Measurements from ENCODE around the gene ZRANB3. TPM values are rescaled to one million over a fixed set of nuclear protein-coding genes. Genes with fewer than 3 reads are reported as not detected.
"Not testable (repeated sequence)": the region's sequence is repeated elsewhere in the genome, so short reads cannot be mapped to it uniquely, and the experiment has no call there.

ZRANB3 gene
- total RNA-seq, 2 donors from 2014 or later: 8.6 to 20.0 TPM

DNA sequence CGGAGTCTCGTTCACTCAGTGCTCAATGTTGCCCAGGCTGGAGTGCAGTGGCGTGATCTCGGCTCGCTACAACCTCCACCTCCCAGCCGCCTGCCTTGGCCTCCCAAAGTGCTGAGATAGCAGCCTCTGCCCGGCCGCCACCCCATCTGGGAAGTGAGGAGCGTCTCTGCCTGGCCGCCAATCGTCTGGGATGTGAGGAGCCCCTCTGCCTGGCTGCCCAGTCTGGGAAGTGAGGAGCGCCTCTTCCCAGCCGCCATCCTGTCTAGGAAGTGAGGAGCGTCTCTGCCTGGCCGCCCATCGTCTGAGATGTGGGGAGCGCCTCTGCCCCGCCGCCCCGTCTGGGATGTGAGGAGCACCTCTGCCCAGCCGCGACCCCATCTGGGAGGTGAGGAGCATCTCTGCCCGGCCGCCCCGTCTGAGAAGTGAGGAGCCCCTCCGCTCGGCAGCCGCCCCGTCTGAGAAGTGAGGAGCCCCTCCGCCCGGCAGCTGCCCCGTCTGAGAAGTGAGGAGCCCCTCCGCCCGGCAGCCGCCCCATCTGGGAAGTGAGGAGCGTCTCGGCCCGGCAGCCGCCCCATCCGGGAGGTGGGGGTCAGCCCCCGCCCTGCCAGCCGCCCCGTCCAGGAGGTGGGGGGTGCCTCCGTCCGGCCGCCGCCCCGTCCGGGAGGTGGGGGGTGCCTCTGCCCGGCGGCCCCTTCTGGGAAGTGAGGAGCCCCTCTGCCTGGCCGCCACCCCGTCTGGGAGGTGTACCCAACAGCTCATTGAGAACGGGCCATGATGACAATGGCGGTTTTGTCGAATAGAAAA, 425.3 kb downstream of the ZRANB3 start:
- H3K27ac Mint-ChIP-seq; H3K4me1 Mint-ChIP-seq; ATAC-seq (replicated peaks); H3K4me3 Mint-ChIP-seq; H3K27me3 Mint-ChIP-seq; H3K9me3 Mint-ChIP-seq: not testable (repeated sequence)
- H3K36me3 Mint-ChIP-seq (ENCODE audit: low read depth): peaks cover 44% of the 10 kb centered on the region

DNA sequence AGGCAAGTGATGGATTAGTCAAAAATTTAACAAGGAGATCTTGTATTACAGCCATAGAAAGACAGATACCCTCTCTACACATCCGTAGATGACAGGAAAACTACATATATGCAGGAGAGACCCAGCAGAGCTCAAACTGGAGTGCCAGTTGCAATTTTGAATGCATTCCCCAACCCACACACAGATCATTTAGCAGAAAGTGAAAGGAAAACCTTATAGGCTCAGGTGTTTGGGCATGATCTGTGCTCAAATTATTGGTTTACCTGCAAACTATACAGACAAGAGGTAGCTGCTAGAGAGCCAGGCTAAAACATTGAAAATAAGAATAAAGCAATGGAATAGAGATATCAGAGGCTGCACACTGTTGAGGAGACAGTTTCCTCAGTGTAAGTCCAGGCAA, 427.2 kb downstream of the ZRANB3 start:
- H3K36me3 Mint-ChIP-seq (ENCODE audit: low read depth): peaks cover 41% of the 10 kb centered on the region
- H3K4me3 Mint-ChIP-seq: no peak overlapping the region
- peaks cover 4% of the 10 kb centered on the region for H3K4me1 Mint-ChIP-seq
- no peak overlapping the region for H3K27ac Mint-ChIP-seq
- ATAC-seq (replicated peaks): no peak
- peaks cover 8% of the 10 kb centered on the region for H3K9me3 Mint-ChIP-seq
- no peaks in the 10 kb centered on the region for H3K27me3 Mint-ChIP-seq

DNA sequence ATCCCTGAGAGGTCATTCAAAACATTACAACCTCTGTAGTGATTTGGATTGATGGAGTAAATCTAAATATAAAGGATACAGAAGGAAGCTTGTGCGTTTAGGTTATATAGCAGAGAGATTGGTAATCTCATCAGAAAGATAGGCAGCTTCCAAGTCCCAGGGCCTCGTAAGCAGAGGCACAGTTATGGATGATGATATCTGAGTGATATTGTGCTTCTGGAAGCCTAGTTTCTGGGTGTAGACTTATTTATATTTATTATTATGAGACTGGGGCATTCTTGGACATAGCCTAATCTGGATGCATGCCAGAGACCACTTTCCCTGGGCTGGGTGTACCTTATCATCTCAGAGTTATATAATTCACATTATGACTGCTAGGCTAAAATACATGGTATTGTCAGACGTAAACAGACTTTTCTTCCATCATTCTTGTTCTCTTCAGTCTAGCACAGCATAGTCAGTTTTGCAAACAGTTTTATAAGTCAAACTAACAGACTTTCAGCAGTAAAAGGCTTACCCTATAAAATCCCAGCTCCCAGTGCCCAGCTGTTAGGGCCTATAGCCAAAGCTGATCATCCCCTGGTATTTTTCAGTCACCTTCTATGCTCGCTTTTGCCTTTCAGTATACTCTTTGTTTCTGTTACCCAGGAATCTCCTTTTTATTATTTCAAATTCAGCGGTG, 431.1 kb downstream of the ZRANB3 start:
- no peak overlapping the region for H3K4me3 Mint-ChIP-seq
- no peak overlapping the region for H3K27ac Mint-ChIP-seq
- ATAC-seq (replicated peaks): no peak
- H3K4me1 Mint-ChIP-seq: peaks cover 4% of the 10 kb centered on the region
- no peaks in the 10 kb centered on the region for H3K27me3 Mint-ChIP-seq
- peaks cover 57% of the 10 kb centered on the region for H3K36me3 Mint-ChIP-seq (ENCODE audit: low read depth)
- peaks cover 8% of the 10 kb centered on the region for H3K9me3 Mint-ChIP-seq

DNA sequence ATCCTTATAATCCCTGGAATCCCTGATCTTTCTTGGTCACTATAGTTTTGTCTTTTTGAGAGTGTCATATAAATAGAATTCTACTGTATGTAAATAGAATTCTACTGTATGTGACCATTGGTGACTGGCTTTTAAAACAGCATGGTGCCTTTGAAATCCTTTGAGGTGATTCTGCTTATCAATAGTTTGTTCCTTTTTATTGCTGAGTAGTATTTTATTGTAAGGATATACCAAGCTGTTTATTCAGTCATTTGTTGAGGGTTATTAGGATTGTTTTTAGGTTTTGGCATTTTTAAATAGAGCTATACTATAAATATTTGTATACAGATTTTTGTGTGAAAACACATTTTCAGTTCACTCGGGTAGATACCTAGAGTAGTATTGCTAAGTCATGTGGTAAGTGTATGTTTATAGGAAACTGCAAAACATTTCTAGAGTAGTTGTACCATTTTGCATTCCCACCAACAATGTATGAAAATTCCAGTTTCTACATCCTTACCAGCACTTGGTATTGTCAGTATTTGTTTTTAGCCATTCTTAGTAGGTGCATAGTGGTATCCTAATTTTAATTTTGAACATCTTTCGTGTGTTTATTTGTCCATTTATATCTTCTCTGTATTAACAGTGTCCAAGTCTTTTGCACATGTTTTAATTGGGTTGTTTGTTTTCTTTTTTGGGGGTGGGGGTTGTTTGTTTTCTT, 433.3 kb downstream of the ZRANB3 start:
- Mint-ChIP-seq H3K4me1 (peaks cover 5% of the 10 kb centered on the region), H3K36me3 (ENCODE audit: low read depth) (peaks cover 62% of the 10 kb centered on the region), H3K27me3 (no peaks in the 10 kb centered on the region), H3K4me3 (no peak overlapping the region), H3K9me3 (peaks cover 3% of the 10 kb centered on the region), H3K27ac (no peak overlapping the region)
- ATAC-seq (replicated peaks): no peak

DNA sequence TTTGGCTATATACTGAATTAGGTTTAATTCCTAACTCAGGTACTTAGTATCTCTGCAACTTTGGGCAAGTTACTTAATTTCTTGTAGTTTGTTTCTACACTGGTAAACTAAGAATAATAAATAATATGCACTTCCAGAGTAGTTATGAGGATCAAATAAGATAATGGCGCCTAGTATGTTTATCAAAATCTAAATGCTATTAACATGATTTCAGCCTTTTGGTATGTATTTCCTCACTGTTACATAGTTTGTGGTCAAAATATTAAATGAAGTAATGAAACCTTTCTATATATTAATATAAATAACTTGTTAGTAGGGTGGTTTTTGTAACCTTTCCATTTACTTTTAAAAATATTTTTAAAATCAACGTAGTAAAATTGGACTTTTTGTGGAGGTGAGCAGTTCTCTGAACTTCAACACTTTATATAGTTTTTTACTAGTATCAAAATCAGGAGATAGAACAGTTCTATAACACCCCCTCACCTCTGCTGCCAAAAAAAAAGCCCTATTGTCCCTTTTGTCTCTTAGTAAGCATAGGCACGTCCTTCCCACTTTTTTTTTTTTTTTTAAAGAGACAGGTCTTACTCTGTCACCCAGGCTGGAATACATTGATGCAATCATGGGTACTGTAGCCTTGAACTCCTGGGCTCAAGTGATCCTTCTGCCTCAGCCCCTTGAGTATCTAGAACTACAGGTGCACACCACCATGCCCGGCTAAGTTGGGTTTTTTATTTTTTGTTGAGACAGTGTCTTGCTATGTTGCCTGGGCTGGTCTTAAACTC, 434.2 kb downstream of the ZRANB3 start:
- Mint-ChIP-seq H3K27ac (no peak overlapping the region), H3K9me3 (peaks cover 2% of the 10 kb centered on the region), H3K27me3 (no peaks in the 10 kb centered on the region), H3K4me1 (peaks cover 9% of the 10 kb centered on the region), H3K4me3 (no peak overlapping the region), H3K36me3 (ENCODE audit: low read depth) (peaks cover 63% of the 10 kb centered on the region)
- no peak for ATAC-seq (replicated peaks)

DNA sequence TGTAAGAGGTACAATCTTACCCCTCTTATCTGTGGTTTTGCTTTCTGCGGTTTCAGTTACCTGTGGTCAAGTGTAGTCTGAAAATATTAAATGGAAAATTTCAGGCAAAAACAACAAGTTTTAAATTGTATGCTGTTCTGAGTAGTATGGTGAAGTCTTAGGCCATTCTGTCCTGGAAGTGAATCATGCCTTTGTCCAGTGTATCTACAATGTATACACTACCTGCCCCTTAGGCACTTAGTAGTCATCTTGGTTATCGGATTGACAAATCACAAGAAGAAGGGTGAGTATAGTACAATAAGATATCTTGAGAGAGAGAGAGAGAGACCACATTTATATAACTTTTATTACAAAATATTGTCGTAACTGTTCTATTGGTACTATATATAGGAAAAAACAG, 435.4 kb downstream of the ZRANB3 start:
- H3K27me3 Mint-ChIP-seq: no peaks in the 10 kb centered on the region
- peaks cover 9% of the 10 kb centered on the region for H3K4me1 Mint-ChIP-seq
- no peak overlapping the region for H3K4me3 Mint-ChIP-seq
- H3K27ac Mint-ChIP-seq: no peak overlapping the region
- ATAC-seq (replicated peaks): no peak
- peaks cover 68% of the 10 kb centered on the region for H3K36me3 Mint-ChIP-seq (ENCODE audit: low read depth)
- no peaks in the 10 kb centered on the region for H3K9me3 Mint-ChIP-seq

DNA sequence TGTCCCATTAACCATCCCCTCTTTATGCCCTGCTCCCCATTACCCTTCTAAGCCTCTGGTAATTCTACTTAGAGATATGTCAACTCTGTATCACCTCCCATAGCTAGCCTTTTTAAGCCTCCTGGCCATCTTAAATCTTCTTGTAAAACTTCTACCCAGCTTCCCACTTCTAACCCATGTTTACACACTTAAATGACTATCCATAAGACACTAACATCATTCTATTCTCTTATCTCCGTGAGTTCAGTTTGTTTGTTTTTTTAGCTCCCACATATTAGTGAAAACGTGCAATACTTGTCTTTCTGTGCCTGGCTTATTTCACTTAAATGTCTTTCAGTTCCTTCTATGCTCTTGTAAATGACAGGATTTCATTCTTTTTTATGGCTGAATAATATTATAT, 436.5 kb downstream of the ZRANB3 start:
- Mint-ChIP-seq H3K4me3 (no peak overlapping the region), H3K36me3 (ENCODE audit: low read depth) (peaks cover 69% of the 10 kb centered on the region), H3K9me3 (no peaks in the 10 kb centered on the region), H3K4me1 (peaks cover 9% of the 10 kb centered on the region), H3K27ac (no peak overlapping the region), H3K27me3 (no peaks in the 10 kb centered on the region)
- no peak for ATAC-seq (replicated peaks)

DNA sequence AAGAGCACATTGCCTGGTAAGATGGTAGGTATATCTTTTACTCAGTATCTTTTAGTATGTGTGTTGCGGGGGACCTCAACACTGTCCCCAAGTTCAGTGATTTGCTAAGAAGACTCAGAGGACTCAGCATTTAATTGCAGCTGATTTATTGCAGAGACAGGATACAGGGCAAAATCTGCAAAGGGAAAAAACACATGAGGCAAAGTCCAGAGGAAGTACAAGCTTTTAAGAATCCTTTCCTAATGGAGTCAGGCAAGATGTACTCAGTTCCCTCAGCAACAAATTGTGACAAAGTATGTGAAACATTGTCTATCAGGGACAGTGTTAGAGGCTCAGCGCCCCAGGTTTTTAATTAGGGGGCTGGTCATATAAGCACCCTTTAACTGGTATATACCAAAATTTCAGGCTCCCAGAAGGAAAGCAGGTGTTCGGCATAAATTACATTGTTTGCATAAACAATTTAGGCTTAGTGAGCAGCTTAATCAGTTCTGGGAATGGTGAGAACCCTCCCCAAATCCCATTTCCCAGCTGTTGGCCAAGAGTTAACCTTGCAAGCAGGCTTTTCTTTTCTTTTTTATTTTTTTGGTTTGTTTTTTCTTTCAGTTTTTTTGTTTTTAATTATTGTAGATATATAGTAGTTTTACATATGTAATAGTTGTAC, 437.2 kb downstream of the ZRANB3 start:
- Mint-ChIP-seq H3K9me3 (no peaks in the 10 kb centered on the region), H3K27ac (no peak overlapping the region), H3K27me3 (no peaks in the 10 kb centered on the region), H3K4me1 (peaks cover 9% of the 10 kb centered on the region), H3K4me3 (no peak overlapping the region), H3K36me3 (ENCODE audit: low read depth) (peaks cover 70% of the 10 kb centered on the region)
- ATAC-seq (replicated peaks): no peak

DNA sequence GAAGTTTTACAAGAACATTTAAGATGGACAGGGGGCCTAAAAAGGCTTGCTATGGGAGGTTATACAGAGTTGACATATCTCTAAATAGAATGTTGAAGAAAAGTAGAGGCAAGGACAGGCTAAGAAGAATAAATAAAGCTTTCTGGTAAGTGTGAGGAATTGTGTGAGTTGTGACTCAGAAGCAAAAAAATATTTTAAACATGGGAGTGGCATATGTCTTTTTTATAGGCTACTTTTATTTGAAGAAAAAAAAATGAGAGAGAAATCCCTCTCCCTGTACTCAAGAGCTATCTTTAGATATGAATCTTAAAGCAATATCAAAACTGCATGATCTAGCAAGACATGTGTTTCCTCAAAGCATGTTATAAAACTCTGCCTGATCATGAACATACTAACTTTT, 437.8 kb downstream of the ZRANB3 start:
- H3K9me3 Mint-ChIP-seq: no peaks in the 10 kb centered on the region
- H3K27ac Mint-ChIP-seq: no peak overlapping the region
- ATAC-seq (replicated peaks): no peak

DNA sequence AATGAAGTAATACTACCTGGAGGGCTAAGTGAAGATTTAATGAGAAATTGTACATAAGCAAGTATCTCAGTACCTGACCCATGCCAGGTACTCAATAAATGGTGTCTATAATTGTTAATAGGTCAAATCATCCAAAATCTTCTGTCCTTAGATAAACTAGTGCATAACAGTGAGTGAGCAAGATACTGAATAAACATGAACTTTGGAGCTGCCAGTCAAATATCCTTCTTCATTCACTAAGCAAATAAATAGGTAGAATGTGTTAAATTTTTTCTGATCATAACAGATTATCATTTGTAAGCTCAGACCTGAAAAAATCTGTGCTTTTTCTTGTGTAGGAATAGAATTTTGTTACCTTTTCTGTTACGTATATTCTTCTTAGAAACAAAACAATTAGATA, 439.3 kb downstream of the ZRANB3 start:
- no peak overlapping the region for H3K4me3 Mint-ChIP-seq
- peaks cover 58% of the 10 kb centered on the region for H3K36me3 Mint-ChIP-seq (ENCODE audit: low read depth)
- H3K27me3 Mint-ChIP-seq: no peaks in the 10 kb centered on the region
- H3K4me1 Mint-ChIP-seq: peaks cover 9% of the 10 kb centered on the region
- ATAC-seq (replicated peaks): no peak
- no peak overlapping the region for H3K27ac Mint-ChIP-seq
- no peaks in the 10 kb centered on the region for H3K9me3 Mint-ChIP-seq

More for the DNA sequence above, 437.8 kb downstream of the ZRANB3 start:
- peaks cover 9% of the 10 kb centered on the region for H3K4me1 Mint-ChIP-seq
- H3K4me3 Mint-ChIP-seq: no peak overlapping the region
- H3K27me3 Mint-ChIP-seq: no peaks in the 10 kb centered on the region
- H3K36me3 Mint-ChIP-seq (ENCODE audit: low read depth): peaks cover 70% of the 10 kb centered on the region

DNA sequence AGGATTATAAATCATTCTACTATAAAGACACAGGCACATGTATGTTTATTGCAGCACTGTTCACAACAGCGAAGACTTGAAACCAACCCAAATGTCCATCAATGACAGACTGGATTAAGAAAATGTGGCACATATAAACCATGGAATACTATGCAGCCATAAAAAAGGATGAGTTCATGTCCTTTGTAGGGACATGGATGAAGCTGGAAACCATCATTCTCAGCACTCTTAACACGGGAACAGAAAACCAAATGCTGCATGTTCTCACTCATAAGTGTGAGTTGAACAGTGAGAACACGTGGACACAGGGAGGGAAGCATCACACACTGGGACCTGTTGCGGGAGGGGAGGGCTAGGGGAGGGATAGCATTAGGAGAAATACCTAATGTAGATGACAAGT, 441.4 kb downstream of the ZRANB3 start:
- not testable (repeated sequence) for H3K27me3 Mint-ChIP-seq; ATAC-seq (replicated peaks); H3K27ac Mint-ChIP-seq; H3K9me3 Mint-ChIP-seq; H3K4me3 Mint-ChIP-seq
- Mint-ChIP-seq H3K36me3 (ENCODE audit: low read depth) (peaks cover 51% of the 10 kb centered on the region), H3K4me1 (peaks cover 20% of the 10 kb centered on the region)

All from activated T-helper 17 cell treated with anti-CD3 and anti-CD28 coated beads, Interleukin-2, amount 50 U/mL, for 72 hours (primary cell).